KMS-11 (cell line): ENCODE results near the gene SGTB.
"Not testable (repeated sequence)": the region's sequence is repeated elsewhere in the genome, so short reads cannot be mapped to it uniquely, and the experiment has no call there.

Experiments used
- H2AFZ ChIP-seq: fragments of 200-600 bp; sonication (generic); 2 replicates; pipeline ENCODE4 v1.6.1; 2016; ENCODE audit warnings: antibody characterized with exemption, mixed run types, low read depth
- H3K27ac ChIP-seq: fragments of 200-600 bp; sonication (generic); 2 replicates; pipeline ENCODE4 v1.6.1; 2016; ENCODE audit warnings: mild to moderate bottlenecking, mixed run types
- H3K27me3 ChIP-seq: fragments of 200-600 bp; sonication (generic); 2 replicates; pipeline ENCODE4 v1.6.1; 2017; ENCODE audit warnings: mild to moderate bottlenecking, low read depth, mixed run types, moderate library complexity; ENCODE audit not compliant: insufficient read depth
- H3K36me3 ChIP-seq: fragments of 200-600 bp; sonication (generic); 2 replicates; pipeline ENCODE4 v1.6.1; 2017; ENCODE audit warnings: mild to moderate bottlenecking, mixed run types; ENCODE audit not compliant: insufficient read depth
- H3K4me1 ChIP-seq: fragments of 200-600 bp; sonication (generic); 2 replicates; pipeline ENCODE4 v1.6.1; 2016; ENCODE audit warnings: mild to moderate bottlenecking, low read depth, mixed run types; ENCODE audit not compliant: poor library complexity, severe bottlenecking
- H3K4me2 ChIP-seq: fragments of 200-600 bp; sonication (generic); 2 replicates; pipeline ENCODE4 v1.7.0; 2016; ENCODE audit warnings: mild to moderate bottlenecking, mixed run types
- H3K4me3 ChIP-seq: fragments of 200-600 bp; sonication (generic); IDR thresholded peaks from 2 replicates; pipeline ENCODE4 v1.6.1; 2017; ENCODE audit warnings: low read depth, low read length, mixed read lengths; ENCODE audit not compliant: insufficient read depth
- H3K79me2 ChIP-seq: fragments of 200-600 bp; sonication (generic); 2 replicates; pipeline ENCODE4 v1.6.1; 2016; ENCODE audit warnings: low read depth, mixed run types; ENCODE audit not compliant: insufficient read depth
- H3K9ac ChIP-seq: fragments of 200-600 bp; sonication (generic); 2 replicates; pipeline ENCODE4 v1.6.1; 2016; ENCODE audit warnings: mild to moderate bottlenecking, mixed run types
- H4K20me1 ChIP-seq: fragments of 200-600 bp; sonication (generic); 2 replicates; pipeline ENCODE4 v1.6.1; 2016; ENCODE audit warnings: mild to moderate bottlenecking, mixed run types; ENCODE audit not compliant: insufficient read depth
- TF ChIP-seq, protein P1 (sequence below): fragments of 200-600 bp; sonication (generic); conservative IDR thresholded peaks from 2 replicates; pipeline ENCODE4 v1.6.1; 2017; ENCODE audit warnings: low read depth, mild to moderate bottlenecking, antibody characterized with exemption, low read length, moderate library complexity, mixed read lengths

SGTB gene

DNA sequence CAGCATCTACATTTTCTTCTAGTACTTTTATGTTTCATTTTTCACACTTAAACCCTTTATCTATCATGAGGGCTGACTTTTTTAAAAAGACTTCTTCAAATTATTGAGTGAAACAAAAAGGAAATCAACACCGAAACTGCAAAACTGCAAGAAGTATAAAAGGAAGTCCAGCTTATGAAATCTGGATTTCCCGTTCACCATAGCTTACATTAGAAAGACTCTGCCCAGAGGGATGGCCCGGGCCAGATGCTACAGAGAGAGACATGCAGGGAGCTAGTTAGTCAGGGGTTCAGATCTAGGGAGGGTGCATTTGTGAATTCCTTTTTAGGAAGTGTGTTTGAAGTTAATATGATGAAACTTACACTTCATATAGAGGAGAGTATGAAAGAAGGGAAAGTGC lies 10.1 kb upstream of the SGTB start:
- H4K20me1 ChIP-seq, H3K27me3 ChIP-seq, H3K36me3 ChIP-seq, H3K27ac ChIP-seq, H2AFZ ChIP-seq, H3K4me2 ChIP-seq, H3K4me3 ChIP-seq, H3K9ac ChIP-seq: not testable (repeated sequence)
- Histone ChIP-seq H3K4me1 (peaks cover 51% of the 10 kb centered on the region), H3K79me2 (peaks cover 24% of the 10 kb centered on the region; the same call in 1 of the 2 replicates)

DNA sequence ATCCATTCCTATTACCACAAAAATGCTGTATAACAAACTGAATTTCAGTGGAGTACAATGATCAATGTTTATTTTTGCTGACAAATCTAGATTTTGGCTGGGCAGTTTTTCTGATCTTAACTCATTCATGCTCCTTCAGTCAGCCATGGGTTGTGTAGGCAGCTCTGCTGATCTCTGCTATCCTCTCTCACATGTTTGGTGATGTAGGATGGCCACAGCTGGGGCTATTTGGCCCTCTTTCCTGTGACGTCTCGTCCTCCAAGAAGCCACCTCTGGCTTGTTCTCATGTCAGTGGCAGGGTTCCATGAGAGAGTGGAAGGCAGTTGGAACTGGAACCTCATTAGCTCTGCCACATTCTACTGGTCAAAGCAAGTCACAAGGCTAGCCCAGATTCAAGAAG lies 9.0 kb upstream of the SGTB start:
- peaks cover 25% of the 10 kb centered on the region; the same call in 1 of the 2 replicates for H3K79me2 ChIP-seq
- TF ChIP-seq, protein P1, sequence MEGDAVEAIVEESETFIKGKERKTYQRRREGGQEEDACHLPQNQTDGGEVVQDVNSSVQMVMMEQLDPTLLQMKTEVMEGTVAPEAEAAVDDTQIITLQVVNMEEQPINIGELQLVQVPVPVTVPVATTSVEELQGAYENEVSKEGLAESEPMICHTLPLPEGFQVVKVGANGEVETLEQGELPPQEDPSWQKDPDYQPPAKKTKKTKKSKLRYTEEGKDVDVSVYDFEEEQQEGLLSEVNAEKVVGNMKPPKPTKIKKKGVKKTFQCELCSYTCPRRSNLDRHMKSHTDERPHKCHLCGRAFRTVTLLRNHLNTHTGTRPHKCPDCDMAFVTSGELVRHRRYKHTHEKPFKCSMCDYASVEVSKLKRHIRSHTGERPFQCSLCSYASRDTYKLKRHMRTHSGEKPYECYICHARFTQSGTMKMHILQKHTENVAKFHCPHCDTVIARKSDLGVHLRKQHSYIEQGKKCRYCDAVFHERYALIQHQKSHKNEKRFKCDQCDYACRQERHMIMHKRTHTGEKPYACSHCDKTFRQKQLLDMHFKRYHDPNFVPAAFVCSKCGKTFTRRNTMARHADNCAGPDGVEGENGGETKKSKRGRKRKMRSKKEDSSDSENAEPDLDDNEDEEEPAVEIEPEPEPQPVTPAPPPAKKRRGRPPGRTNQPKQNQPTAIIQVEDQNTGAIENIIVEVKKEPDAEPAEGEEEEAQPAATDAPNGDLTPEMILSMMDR, result no peak
- H3K27me3 ChIP-seq, result no peaks in the 10 kb centered on the region
- H3K4me3 ChIP-seq, result no peak overlapping the region
- H4K20me1 ChIP-seq, result no peaks in the 10 kb centered on the region
- H3K27ac ChIP-seq, result no peak overlapping the region
- H3K9ac ChIP-seq, result no peak overlapping the region
- H2AFZ ChIP-seq, result no peak overlapping the region
- no peaks in the 10 kb centered on the region for H3K36me3 ChIP-seq
- H3K4me2 ChIP-seq, result no peak overlapping the region
- H3K4me1 ChIP-seq, result peaks cover 56% of the 10 kb centered on the region

DNA sequence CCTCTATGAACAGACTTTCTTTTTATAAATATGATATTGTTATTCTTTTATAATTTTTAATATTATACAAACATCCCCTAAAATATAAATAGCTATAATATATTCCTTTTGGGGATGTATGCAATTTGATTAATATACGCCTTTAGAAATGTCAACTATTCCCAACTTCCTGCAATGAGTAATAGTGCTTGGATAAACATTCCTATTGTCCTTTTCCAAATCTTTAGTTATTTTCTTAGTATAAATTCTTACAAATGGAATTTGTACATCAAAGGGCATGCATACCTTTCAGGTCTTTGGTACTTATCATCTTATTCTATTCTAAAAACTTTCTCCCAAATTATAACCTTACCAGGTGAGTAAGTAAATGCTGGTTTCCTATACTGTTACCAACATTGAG lies 6.3 kb upstream of the SGTB start:
- no peak overlapping the region for H2AFZ ChIP-seq
- H3K4me1 ChIP-seq, result peaks cover 52% of the 10 kb centered on the region
- H3K4me2 ChIP-seq, result peak overlapping the region; percentile 13; the same call in 1 of the 2 replicates
- no peak overlapping the region for H3K9ac ChIP-seq
- peaks cover 51% of the 10 kb centered on the region; the same call in 1 of the 2 replicates for H3K79me2 ChIP-seq
- no peaks in the 10 kb centered on the region for H3K27me3 ChIP-seq
- H3K4me3 ChIP-seq, result no peak overlapping the region
- no peaks in the 10 kb centered on the region for H4K20me1 ChIP-seq
- H3K27ac ChIP-seq, result no peak overlapping the region
- H3K36me3 ChIP-seq, result no peaks in the 10 kb centered on the region
- TF ChIP-seq, protein P1, result no peak

DNA sequence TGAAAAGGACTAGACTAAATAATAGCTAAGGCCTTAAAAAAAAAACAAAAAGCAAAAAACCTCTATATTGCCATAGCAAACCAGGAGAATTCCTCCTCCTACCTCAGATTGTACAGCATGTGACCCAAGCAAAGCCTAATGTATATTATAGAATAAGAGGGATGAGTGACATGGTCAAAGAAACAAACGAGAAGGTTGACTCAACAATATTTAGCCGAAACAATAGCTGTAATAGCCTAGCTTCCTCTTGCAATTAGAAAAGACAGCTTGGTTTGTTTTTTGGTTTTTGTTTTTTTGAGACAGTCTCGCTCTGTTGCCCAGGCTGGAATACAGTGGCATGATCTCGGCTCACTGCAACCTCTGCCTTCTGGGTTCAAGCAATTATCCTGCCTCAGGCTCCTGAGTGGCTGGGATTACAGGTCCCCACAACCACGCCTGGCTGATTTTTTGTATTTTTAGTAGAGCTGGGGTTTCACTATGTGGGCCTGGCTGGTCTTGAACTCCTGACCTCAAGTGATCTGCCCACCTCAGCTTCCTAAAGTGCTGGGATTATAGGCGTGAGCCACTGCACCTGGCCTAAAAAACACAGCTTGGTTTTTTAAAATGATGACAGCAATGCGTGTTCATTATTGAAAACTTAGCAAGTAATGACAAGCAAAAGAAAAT lies 5.7 kb upstream of the SGTB start:
- Histone ChIP-seq H3K27me3 (no peaks in the 10 kb centered on the region), H3K9ac (no peak overlapping the region), H2AFZ (no peak overlapping the region), H3K36me3 (no peaks in the 10 kb centered on the region), H3K4me1 (peaks cover 52% of the 10 kb centered on the region), H3K79me2 (peaks cover 57% of the 10 kb centered on the region; the same call in 1 of the 2 replicates), H3K4me3 (no peak overlapping the region), H3K27ac (peak overlapping the region; percentile 47), H3K4me2 (peak overlapping the region; percentile 59), H4K20me1 (no peaks in the 10 kb centered on the region)
- TF ChIP-seq, protein P1, result no peak
